GM21381 (cell line): ENCODE data around the gene LARP4.
"Not testable (repeated sequence)": the region's sequence is repeated elsewhere in the genome, so short reads cannot be mapped to it uniquely, and the experiment has no call there.

Source experiments
- ATAC-seq: cut with Tn5 transposase; IDR thresholded peaks from one replicate; pipeline ENCODE4 v1.9.1; 2021; ENCODE audit warnings: mild to moderate bottlenecking, moderate library complexity; ENCODE audit not compliant: unreplicated experiment

The LARP4 gene

GRCh38 chr12:50400638-50401499, at the start of gene LARP4:
LARP4 (plus strand) TSS chr12:50400885; CDS start chr12:50401011, 126 bp downstream.
- peak; percentile 89 for ATAC-seq

DNA sequence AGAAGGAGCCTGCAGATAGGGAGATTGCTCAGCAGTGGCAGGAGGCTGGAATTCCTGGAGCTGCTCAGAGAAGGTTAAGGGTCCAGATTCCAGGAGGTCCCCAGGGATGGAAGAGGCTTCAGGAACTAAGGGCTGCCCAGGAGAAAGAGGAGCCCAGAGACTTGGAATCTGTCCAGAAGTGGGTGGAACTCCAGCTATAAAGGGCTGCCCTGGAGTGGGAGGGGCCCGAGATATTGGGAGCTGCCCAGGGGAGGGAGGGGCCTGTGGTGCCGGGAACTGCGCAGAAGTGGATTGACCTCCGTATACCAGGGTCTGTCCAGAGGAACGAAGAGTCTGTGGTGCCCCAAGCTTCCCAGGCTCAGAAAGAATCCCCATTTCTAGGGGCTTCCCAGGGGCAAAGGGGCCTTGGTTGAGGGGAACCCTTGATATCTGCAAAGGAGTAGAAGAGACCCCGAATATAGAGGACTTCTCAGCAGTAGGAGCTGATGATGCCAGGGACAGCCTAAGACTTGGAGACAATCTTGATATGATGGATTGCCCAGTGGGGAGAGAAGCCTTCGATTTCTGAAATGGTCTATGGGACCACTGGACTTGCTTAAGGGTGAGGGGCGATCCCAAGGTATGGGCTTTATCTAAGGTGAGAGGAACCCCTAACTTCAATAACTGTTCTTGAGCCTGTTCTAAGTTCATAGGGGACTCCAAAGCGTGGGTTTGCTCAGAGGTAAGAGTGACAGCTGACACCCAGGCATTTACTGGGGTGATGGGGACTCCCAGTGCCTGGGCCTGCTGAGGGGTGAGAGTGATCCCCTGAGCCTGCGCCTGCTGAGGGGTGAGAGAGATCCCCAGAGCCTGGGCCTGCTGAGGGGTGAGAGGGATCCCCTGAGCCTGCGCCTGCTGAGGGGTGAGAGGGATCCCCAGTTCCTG, 49.3 kb upstream of the LARP4 start:
- ATAC-seq = no peak

DNA sequence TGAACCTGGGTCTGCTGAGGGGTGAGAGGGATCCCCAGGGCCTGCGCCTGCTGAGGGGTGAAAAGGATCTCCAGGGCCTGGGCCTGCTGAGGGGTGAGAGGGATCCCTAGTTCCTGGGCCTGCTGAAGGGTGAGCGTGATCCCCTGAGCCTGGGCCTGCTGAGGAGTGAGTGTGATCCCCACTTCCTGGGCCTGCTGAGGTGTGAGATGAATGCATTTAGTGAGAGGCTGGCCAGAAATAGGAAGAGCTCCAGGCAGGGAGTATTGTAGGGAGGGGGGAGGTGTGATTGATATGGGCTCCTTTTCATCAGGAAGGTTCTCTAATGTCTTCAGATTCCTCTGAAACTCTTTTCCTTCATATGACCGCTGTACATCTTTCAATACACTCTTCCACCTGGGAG, 47.3 kb upstream of the LARP4 start:
- ATAC-seq = no peak

GRCh38 chr12:50353869-50354593, 46.7 kb upstream of the LARP4 start:
- ATAC-seq = no peak

- no peak for ATAC-seq
Measured at GRCh38 chr12:50354908-50355307, 45.8 kb upstream of the LARP4 start.

DNA sequence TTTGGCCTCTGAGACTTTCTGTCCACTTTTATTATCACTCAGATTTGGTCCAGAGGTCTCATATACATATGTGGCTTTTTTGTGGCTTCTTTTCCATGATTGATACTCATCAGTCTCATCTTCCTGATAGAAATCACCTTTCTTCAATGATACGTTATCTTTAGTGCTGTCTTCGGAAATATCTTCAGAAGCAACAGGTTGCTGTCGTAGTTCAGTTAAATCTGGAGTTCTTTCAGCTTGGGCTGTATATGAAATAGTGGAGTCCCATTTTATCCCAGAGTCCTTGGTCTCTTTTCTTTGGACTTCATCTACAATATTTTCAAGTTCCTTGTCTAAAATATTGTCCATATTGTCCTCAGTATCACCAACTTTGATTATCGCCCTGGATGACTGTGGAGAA, 45.3 kb upstream of the LARP4 start:
- ATAC-seq = no peak

DNA sequence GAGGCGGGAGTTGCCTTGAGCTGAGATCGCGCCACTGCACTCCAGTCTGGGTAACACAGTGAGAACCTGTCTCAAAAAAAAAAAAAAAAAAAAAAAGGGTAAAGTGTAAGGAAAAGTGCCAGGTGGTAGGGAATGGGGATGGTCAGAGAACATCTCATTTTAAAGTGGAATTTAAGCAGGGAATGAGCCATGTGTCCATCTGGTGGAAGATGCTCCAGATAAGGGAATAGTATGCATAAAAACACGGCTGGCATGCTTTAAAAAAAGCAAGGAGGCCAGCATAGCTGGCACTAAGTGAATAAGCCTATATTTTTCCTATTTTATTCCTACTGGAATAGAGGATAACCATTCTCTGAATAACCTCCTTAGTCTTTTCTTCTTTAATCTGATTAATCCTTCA, 38.0 kb upstream of the LARP4 start:
- ATAC-seq = no peak

- ATAC-seq = no peak
Measured at GRCh38 chr12:50363141-50363540, 37.5 kb upstream of the LARP4 start.

GRCh38 chr12:50365709-50366406, 34.8 kb upstream of the LARP4 start:
- no peak for ATAC-seq

GRCh38 chr12:50370672-50371071, 30.0 kb upstream of the LARP4 start:
- not testable (repeated sequence) for ATAC-seq

- no peak for ATAC-seq
Measured at GRCh38 chr12:50375802-50376201, 24.9 kb upstream of the LARP4 start.

- no peak for ATAC-seq
Measured at GRCh38 chr12:50380761-50381325, 19.8 kb upstream of the LARP4 start.

GRCh38 chr12:50387487-50387886, 13.2 kb upstream of the LARP4 start:
- ATAC-seq = no peak

- no peak for ATAC-seq
Measured at GRCh38 chr12:50387972-50388478, 12.7 kb upstream of the LARP4 start.

- ATAC-seq = not testable (repeated sequence)
Measured at GRCh38 chr12:50388793-50389192, 11.9 kb upstream of the LARP4 start.

DNA sequence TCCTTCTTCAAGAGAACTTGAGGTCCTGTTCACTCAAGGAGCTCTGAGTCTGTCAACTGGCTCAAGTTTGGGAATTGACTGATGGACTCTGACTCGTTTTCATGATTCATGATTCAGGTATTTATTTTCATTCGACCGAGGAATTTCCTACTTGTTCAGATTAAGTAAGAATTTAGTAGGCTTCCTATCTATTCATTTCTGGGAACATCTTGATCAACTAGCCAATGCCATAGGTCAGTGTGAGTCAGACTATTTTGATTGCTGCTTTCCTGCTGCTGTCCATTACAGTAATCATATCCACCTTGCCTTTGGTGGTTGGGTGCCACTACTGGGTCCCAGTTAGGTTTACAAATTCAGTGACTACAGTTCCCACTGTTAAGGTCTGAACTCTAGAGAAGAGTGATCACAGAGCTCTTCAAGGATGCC, 10.4 kb upstream of the LARP4 start:
- ATAC-seq = no peak

- ATAC-seq = no peak
Measured at GRCh38 chr12:50394469-50395029, 6.1 kb upstream of the LARP4 start.

GRCh38 chr12:50397117-50397650, 3.5 kb upstream of the LARP4 start:
- ATAC-seq = no peak

DNA sequence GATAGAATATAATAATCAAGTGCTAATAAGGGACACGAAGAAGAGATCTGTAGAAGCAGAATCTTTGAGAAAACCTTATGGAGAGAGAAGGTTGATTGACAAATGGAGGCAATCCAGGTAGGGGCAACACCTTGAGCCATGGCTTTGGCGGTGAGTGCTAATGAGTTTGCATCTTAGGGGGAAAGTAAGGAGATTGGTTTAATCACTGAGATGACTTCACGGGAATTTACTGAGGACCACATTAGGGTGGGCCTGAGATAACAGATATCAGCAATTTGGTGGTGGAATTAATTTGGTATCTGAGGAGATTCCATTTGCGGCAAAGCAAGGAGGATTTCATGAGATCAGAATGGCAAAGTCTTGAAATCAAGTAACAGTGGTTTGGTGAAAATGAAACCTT, 1.8 kb upstream of the LARP4 start:
- no peak for ATAC-seq
